GM13977 (cell line): ENCODE measurements around the gene VPS52.

Experiments
- DNase-seq: peaks from one replicate; pipeline ENCODE4 v3.0.0; 2012; ENCODE audit warnings: low spot score
- CTCF ChIP-seq: IDR thresholded peaks from 2 replicates; pipeline ENCODE4 v1.5.1; 2012; ENCODE audit warnings: mild to moderate bottlenecking, control low read depth; ENCODE audit not compliant: insufficient read depth; ENCODE audit errors: extremely low read depth, missing control alignments
- in situ Hi-C: fragments of 300-500 bp; cut with MboI; formaldehyde crosslinking; loops from one replicate; pipeline ENCODE4 v1.12.0; 2022; ENCODE audit warnings: low sequenced_read_pairs, low pct_unique_long_range_greater_than_20kb, mixed read lengths, inconsistent platforms; ENCODE audit not compliant: unreplicated experiment

VPS52 gene

GRCh38 chr6:33209856-33210255 is 61.8 kb downstream of the VPS52 start:
- DNase-seq: peak; percentile 8
- in situ Hi-C loops: no loop called here
- no peak for TF ChIP-seq CTCF

GRCh38 chr6:33208091-33208967 is 63.3 kb downstream of the VPS52 start, which contains the start of gene RING1:
TSS of gene RING1 (plus strand) at chr6:33208500. CDS start at chr6:33208823, 323 bp downstream.
- in situ Hi-C loops: no loop called here
- peak; percentile 97 for DNase-seq
- no peak for TF ChIP-seq CTCF

GRCh38 chr6:33207552-33208090 is 64.1 kb downstream of the VPS52 start:
- in situ Hi-C loops: no loop called here
- no peak for DNase-seq
- no peak for TF ChIP-seq CTCF

GRCh38 chr6:33206864-33207551 is 64.7 kb downstream of the VPS52 start:
- in situ Hi-C loops: no loop called here
- TF ChIP-seq CTCF: no peak
- DNase-seq: no peak

GRCh38 chr6:33206027-33206863 is 65.4 kb downstream of the VPS52 start:
- TF ChIP-seq CTCF: no peak
- in situ Hi-C loops: no loop called here
- DNase-seq: no peak
